ENCODE results near the gene ANKRD55.
"Not testable (repeated sequence)": the region's sequence is repeated elsewhere in the genome, so short reads cannot be mapped to it uniquely, and the experiment has no call there.

The ANKRD55 gene

DNA sequence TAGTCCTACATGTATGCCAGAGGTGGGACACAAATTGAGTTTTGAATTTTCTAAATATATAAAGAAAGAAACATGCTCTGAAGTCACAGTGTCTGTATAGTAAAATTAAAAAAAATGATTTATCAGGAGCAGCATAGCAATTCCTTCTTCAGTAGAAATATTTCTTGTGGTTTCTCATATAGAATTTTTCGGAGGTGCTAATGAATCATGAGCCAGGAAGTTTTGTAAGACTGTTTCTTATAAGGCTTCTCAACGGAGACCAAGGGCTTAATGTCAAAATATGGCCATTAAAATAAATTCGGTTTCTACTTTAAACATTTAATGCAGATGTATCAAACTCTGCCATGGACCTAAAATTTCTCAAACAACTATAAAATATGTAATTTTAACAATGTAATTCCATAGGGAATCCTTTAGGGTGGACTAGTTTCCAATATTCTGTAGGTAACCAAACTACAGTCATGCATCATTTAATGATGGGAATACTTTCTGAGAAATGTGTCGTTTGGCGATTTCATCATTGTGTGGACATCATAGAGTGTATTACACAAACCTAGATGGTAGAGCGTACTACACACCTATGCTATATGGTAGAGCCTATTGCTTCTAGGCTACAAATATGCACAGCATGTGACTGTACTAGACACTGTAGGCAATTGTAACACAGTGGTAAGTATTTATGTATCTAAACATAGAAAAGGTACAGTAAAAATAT lies 66.3 kb downstream of the ANKRD55 start:
- DNase-seq = no peak

DNA sequence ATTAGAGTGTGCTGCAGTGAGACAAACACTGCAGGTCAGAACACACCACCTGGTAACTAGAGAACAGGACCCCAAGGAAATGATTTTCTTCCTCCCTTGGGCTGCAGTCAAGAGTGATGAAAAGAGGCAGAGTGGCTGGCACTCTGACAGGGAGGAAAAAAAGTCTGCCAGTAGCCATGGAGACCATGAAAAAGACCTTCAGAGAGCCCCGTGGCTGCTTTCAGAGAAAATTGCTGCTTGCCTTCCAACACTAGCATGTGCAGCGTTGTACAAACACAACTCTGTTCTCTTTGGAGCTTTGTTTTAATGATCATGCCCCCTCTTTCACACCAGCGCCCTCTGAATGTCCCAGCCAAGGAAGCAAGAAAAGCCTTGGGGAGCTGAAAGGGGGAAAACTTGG lies 68.8 kb downstream of the ANKRD55 start:
- DNase-seq = no peak

DNA sequence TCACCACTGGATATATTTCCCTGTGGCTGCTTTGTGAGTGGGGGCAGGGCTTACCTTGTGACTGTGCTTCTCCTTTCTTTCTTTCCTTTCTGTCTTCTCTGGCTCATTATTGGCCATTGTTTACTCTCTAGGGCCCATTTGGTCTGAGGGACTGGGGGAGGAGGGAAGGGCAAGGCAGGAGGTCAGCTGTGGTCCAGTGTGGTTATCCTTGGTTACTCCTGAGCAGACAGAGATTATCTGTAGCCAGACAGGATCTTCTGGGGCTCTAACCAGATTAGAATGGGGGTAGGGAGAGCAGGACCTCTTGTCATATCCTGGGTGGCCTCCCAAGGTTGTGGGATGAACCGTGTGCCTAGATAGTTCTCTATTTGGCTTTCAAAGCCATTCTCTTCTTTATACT lies 71.2 kb downstream of the ANKRD55 start:
- no peak for DNase-seq

DNA sequence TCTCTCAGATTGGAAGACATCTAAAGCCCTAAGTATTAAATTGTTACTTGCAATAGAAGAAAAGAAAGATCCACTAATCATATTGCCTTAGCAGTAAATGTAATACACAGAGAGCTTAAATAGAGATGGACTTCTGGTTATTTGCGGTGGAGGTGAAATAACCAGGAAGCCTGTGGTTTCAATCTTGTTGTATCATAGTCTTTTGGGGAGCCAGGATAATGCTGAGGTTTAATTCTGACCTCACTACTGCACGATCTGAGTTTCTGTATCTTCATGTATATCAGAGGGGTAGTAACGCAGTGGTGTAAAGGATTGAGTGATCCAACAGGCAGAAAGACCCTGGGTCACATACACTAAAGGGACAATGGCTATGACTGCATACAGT lies 71.7 kb downstream of the ANKRD55 start:
- DNase-seq = no peak

DNA sequence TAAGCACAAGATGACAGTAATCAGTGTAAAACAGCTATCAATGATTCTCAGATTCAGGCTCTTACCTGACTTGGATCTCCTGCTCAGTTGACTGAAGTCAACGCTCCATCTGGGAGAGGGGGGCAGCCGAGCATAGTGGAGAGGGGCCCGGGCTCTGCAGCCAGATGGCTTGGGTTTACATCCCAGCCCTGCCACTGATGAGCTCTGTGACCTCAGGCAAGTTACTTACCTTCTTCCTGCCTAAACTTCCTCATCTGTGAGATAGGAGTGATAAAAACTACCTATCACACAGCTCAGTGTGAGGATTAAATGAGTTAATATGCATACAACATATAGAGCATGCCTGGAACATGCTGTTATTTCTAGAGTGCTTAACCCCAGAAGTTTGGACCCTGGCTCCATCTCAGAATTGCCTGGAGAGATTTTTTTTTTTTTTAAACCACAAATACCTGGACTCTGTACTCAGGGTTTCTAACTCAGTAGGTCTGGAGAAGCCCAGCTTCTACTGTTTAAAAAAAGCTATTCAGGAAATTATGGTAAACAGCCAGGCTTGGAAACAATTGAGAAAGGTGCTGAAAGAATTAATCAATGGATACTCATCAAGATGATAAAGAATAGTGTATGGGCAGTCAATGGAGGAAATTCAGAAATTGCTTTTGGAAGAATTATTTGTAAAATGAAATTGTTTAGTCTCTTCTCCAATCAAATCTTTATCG lies 72.2 kb downstream of the ANKRD55 start:
- no peak for DNase-seq

DNA sequence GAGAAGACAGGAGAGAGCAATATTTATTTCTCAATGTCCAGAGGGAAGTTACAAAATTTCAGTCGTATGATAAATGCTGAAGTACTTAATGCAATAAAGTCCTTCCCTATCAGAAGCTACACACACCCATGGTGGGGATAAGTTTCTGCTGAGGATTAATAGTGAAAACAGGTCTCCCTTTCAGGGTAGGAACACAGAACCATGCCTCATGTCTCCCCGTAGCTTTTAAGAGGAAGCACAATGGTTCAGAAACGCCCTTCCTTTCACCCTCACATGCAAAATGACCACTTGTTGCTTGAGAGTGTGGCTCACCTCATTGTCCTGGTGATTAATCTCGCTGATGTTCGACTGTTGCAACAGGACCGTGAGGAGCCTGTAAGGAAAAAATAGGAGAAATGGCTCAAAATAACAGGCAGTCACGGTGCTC lies 73.6 kb downstream of the ANKRD55 start:
- no peak for DNase-seq

DNA sequence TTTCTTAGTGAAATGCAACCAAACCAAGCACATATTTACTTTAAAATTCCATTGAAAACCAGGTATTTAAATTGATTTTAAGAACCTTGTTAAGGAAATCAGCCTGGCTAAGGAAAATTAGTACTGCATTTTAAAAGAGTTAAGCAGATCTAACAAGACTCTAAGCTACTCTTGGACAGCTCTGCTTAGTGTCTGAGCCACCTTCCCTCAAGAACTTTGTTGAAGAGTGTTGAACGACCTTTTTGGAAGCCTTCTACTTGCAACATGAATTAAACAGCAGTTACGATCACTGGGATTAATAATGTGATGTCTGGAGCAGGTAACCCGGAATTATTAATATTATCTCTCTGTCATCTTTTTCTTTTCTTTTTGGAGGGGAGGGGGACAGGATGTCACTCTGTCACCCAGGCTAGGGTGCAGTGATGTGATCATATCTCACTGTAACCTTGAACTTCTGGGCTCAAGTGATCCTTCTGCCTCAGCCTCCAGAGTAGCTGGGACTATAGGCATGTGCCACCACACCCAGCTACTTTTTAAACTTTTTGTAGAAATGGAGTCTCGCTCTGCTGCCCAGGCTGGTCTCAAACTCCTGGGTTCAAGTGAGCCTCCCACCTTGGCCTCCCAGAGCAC lies 74.7 kb downstream of the ANKRD55 start:
- DNase-seq = no peak

DNA sequence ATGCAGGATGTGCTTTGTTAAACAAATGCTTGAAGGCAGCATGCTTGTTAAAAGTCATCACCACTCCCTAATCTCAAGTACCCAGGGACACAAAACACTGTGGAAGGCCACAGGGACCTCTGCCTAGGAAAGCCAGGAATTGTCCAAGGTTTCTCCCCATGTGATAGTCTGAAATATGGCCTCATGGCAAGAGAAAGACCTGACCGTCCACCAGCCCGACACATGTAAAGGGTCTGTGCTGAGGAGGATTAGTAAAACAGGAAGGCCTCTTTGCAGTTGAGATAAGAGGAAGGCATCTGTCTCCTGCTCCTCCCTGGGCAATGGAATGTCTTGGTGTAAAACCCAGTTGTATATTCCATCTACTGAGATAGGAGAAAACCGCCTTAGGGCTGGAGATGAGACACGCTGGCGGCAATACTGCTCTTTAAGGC lies 75.9 kb downstream of the ANKRD55 start:
- not testable (repeated sequence) for DNase-seq

DNA sequence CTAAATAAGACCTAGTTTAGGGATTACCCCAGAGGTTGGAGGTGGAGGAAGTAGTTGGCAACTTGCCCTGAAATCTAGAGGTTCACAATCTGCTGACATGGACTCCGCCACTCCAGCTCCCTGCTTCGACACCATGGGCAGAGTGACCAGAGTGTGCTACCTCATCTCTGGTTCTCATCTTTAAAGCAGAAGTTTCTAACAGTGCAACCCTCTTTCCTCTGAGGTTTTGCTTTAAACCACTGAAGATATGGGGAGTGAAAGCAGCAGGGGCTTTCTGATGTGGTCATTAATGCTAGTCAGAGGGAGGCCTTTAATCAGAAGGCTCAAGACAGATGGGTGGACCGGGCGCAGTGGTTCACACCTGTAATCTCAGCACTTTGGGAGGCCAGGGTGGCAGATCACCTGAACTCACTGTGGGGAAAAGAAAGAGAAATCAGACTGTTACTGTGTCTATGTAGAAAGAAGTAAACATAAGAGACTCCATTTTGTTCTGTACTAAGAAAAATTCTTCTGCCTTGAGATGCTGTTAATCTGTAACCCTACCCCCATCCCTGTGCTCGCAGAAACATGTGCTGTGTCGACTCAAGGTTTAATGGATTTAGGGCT lies 76.4 kb downstream of the ANKRD55 start:
- DNase-seq = not testable (repeated sequence)

DNA sequence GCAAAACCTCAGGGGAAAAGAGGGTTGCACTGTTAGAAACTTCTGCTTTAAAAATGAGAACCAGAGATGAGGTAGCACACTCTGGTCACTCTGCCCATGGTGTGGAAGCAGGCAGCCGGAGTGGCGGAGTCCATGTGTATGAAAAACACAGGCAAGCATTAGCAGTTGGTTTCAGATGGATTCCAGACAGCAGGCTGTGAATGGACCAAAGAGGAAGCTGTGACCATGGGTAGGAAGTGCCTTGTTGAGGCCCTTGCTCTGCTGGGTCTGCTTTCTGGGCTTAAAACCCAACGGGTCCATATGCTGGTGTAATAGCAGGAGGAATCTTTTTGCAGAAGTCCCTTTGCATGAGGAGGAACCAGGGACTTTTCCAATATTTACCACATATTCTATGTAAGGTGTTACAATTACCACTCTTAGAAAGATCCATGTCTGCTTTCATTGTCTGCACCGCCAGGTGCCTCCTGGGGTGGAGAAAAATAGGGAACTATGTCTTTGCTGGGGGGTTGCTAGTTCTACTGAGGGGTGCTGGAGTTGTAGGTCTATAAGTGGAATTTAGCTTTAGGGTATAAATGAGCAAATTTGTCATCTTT lies 77.0 kb downstream of the ANKRD55 start:
- DNase-seq = no peak

DNA sequence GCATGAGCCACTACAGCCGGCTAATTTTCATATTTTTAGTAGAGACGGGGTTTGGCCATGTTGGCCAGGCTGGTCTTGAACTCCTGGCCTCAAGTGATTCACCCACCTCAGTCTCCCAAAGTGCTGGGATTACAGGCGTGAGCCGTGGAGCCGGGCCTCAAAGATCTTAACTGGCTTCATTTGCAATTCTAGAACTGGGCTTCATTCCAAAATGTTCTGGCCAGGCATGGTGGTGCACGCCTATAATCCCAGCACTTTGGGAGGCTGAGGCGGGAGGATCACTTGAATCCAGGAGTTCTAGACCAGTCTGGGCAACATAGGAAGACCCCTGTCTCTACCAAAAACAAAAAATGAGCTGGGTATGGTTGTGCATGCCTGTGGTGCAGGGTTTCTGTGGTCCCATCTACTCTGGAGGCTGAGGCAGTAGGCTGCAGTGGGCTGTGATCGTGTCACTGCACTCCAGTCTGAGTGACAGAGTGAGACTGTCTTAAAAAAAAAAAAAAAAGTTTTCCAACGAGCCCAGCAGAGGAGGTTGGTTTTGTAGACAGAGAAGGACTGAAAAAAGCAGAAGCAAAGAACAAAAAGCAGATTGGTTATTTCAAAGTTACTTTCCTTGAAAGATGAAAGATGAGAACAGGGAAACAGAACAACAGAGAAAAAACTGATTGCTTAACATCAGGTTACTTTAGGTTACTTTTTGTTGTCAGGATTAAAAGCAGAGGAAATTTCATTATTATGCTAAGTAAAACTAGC lies 78.2 kb downstream of the ANKRD55 start:
- DNase-seq = no peak

DNA sequence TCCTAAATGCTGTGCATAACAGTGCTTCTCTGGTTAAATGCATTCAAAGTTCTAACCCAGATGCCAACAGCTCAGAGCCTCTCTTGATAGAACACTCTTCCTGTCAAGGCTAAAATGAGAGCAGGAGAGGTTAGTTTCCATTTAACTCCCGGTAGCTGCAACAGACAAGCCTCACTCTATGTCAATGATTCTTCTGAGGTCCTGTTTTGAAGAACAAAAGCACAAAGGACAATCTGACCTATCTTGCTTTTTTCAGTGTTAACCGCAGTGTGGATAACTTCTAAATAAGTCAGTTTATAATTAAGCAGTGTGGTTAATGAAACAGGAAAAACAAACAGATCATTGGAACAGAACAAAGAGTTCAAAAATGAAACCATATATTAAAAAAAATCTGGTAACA lies 80.7 kb downstream of the ANKRD55 start:
- DNase-seq = no peak

DNA sequence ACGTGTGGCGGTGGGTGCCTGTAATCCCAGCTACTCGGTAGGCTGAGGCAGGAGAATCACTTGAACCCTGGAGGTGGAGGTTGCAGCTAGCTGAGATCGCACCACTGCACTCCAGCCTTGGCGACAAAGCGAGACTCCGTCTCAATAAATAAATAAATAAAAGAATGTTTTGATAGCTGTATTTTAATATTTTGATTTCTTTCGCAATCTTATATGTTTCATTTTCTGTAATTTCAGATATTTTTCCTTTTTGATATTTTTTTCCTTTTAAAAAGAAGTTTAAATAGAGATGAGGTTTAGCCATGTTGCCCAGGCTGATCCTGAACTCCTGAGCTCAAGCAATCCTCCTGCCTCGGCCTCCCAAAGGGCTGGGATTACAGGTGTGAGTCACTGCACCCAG lies 82.4 kb downstream of the ANKRD55 start:
- not testable (repeated sequence) for DNase-seq

DNA sequence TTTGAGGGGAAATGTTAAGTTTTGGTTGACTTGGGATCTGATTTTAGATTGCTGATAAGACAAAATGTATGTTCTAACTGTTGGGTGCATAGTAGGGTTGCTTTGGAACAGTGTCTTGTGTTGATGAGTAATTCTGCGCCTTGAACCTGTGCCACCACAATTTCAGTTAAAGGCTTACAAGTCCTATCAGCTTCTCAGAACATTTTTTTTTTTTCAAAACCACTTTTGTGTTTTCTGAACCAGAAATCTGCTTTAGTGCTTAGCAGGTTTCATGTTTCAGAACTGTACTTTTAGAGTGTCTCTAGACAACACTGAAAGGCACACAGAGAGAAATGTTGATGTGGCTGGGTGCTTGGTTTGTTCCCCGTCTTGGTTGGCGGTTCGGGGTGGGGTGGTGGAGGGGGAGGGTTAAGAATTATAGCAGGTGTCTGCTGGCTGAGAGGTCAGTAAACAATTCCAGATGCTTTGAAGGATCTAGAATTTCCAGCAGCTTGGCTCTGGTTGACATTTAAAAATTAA lies 84.6 kb downstream of the ANKRD55 start:
- DNase-seq = no peak

DNA sequence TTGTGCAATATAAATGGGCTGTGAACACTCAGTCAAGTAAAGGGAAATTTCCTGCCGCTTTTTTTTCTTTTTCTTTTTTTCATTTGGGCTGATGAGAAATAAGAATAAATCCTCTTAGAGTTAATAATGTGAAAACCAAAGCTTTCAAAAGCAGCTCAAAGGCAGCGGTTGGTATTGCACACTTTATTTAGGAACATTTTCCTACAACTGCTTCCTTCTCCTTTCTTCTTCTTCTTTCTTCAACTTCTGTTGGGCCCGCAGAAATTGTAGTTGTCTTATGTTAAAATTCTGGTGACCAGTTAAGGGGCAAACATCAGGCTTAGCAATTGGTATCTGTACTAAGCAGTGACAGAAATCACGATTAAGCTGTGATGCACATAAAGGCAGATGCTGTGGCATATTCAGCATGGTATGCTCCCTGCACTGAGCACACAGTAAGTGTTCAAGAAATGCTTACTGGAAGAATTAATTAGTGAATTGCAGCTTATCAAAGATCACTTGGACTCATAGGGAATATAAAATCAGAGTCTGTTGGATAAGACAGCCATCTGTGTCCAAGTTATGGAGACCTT lies 85.4 kb downstream of the ANKRD55 start:
- no peak for DNase-seq

DNA sequence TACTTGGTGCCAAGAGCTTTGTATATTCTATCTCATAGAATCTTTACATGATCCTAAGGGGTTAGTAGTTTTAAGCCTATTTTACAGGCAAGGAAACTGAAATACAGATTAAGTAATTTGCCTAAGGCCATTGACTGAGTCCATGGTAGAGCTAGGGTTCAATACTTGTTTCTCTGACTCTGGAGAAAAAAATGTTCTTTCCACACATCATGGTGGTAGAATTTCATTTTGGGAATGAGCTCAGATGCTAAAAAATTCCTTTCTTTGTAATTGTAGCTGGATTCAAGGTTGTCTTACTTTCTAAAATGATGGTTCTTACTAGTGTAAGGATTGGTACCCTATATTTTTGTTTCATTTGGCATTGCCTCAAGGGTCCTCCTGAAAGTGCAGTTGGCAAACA lies 86.0 kb downstream of the ANKRD55 start:
- no peak for DNase-seq

DNA sequence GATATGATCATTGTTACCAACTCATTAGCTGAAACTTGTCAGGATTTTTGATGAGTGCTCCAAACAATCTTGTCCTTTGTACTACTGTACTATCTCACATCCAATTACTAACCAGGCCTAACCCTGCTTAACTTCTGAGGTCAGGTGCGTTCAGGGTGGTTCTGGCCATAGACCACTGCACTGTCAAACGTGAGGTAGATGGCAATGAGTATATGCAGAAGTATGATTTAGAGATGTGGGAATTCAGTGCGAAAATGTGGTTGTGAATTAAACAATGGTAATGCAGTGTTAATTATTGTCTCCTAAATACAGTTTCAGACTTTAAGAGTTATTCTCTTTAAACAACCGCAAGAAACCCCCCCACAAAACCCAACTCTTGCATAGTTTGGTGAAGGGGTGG lies 86.5 kb downstream of the ANKRD55 start:
- no peak for DNase-seq

DNA sequence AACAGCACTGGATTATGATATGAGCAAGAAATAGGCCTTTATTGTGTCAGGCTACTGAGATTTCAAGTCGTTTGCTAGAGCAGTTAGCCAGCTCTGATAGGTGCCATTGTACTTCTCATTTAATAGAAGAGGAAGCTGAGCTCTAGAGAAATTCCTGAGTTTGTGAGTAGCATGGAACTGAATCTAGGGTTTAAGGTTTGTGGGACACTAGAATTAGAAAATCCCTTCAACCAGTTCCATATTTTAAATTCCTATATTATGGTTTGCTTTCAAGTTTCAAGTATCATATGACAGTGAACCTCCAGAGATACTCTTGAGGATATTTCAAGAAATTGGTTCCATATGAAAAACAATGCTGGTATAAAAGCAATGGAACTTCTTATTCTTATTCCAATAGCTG lies 87.6 kb downstream of the ANKRD55 start:
- no peak for DNase-seq

DNA sequence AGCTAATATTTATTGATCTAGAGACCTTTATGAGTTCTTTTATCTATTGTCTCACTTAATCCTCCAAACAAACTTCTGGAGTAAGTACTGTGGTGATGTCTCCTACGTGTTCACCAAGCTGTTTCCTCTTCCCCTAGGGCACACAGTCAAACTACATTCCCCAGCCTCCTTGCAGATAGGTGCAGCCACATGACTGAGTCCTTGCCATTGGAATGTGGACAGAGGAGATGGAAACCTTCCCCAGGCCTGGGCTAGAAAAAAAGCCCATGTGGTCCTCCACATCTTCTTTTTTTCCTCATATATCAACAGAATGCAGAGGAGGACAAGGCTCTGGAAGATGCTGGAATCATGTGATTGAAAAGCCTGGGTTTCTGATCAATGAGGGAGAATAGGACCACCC lies 88.0 kb downstream of the ANKRD55 start:
- DNase-seq = no peak

DNA sequence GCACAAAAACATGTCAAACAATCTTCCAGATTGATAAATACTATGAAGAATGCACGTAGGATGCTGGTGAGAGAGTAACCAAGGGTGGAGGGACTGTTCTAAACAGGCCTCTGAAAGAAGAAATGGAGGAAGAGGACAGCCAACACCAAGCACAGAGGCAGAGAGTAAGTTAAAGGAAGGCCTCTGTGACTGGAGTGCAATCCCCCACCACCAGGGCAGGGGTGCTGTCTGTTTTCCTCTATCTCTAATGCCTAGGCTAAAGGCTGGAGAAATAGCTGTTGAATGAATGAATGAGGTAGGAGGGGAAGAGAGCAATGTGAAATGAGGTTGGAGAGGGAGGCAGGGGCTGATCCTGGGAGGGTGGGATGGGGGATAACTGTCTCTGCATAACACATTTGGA lies 88.9 kb downstream of the ANKRD55 start:
- no peak for DNase-seq

DNA sequence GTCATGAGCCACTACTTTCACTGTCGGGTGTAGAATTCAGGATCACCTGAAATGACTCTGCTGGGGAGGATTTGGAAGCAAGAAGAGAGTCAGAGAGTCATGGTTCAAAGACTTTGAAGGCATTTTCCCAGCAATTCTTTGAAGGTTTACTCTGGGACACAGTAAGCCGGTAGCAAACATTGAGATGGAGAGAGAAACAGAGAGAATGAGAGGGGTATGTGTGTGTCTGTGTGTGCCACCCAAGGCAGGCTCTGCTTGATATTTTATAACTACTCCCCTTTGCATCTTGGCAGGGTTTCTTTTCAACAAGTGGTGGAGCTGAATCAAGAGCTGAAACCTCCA lies 89.8 kb downstream of the ANKRD55 start:
- DNase-seq = no peak
